ENCODE results near the gene SEC63.

GRCh38 chr6:107917451-107918375, 40.3 kb downstream of the SEC63 start:
- TF ChIP-seq FOSL2 (IDR thresholded peaks at IDR 0.05; ENCODE audit: borderline replicate concordance, low read depth) (no peak), REST (IDR thresholded peaks at IDR 0.05; ENCODE audit: low read depth, low read length) (no peak), SMC3 (IDR thresholded peaks at IDR 0.05; ENCODE audit: low read depth, low read length) (no peak), MEF2A (IDR thresholded peaks at IDR 0.05; ENCODE audit: borderline replicate concordance, low read depth) (no peak), USF2 (IDR thresholded peaks at IDR 0.05; ENCODE audit: borderline replicate concordance, low read depth, low read length) (no peak), EZH2phosphoT487 (IDR thresholded peaks at IDR 0.05; ENCODE audit: borderline replicate concordance, low read depth) (no peak), CTCF (IDR thresholded peaks at IDR 0.05) (no peak), EP300 (IDR thresholded peaks at IDR 0.05; ENCODE audit: borderline replicate concordance in 1 of 2, low read depth in 1 of 2, low read length in 1 of 2) (no peak), MAX (IDR thresholded peaks at IDR 0.05; ENCODE audit: low read depth) (no peak)

All from SK-N-SH (cell line).